HEK293 (cell line): ENCODE measurements around the gene IL17C.

ENCODE experiments used
- ATF2 ChIP-seq: fragments of 450-650 bp; formaldehyde crosslinking; IDR thresholded peaks from 2 replicates; pipeline ENCODE4 v1.5.1; 2016; ENCODE audit warnings: missing biosample characterization, missing genetic modification characterization, low read depth
- BCL6B ChIP-seq: fragments of 450-650 bp; formaldehyde crosslinking; IDR thresholded peaks from 2 replicates; pipeline ENCODE4 v1.5.1; 2017; ENCODE audit warnings: missing biosample characterization, missing genetic modification characterization
- EGR2 ChIP-seq: fragments of 450-650 bp; formaldehyde crosslinking; IDR thresholded peaks from 2 replicates; pipeline ENCODE4 v1.5.1; 2016; ENCODE audit warnings: low read depth, missing biosample characterization, missing genetic modification characterization
- GLIS2 ChIP-seq: fragments of 450-650 bp; formaldehyde crosslinking; IDR thresholded peaks from 2 replicates; pipeline ENCODE4 v1.5.1; 2016; ENCODE audit warnings: missing biosample characterization, missing genetic modification characterization
- HOXA7 ChIP-seq: sonication (generic); formaldehyde crosslinking; IDR thresholded peaks from 2 replicates; pipeline ENCODE4 v1.8.1; 2022; ENCODE audit warnings: missing genetic modification reagents, borderline replicate concordance
- PATZ1 ChIP-seq: fragments of 450-650 bp; formaldehyde crosslinking; IDR thresholded peaks from 2 replicates; pipeline ENCODE4 v1.5.1; 2016; ENCODE audit warnings: missing biosample characterization, missing genetic modification characterization
- PBX3 ChIP-seq: sonication (generic); formaldehyde crosslinking; IDR thresholded peaks from 2 replicates; pipeline ENCODE4 v1.8.1; 2022; ENCODE audit warnings: mild to moderate bottlenecking, moderate library complexity, missing genetic modification reagents
- PRDM6 ChIP-seq: fragments of 450-650 bp; formaldehyde crosslinking; IDR thresholded peaks from 2 replicates; pipeline ENCODE4 v1.5.1; 2017; ENCODE audit warnings: missing biosample characterization, missing genetic modification characterization
- SP2 ChIP-seq: fragments of 450-650 bp; formaldehyde crosslinking; IDR thresholded peaks from 2 replicates; pipeline ENCODE4 v1.5.1; 2016; ENCODE audit warnings: missing biosample characterization, missing genetic modification characterization
- TRIM28 ChIP-seq: IDR thresholded peaks from 2 replicates; pipeline ENCODE4 v1.6.1; 2011; ENCODE audit warnings: low read length, control low read depth, borderline replicate concordance
- TSHZ1 ChIP-seq: fragments of 450-650 bp; formaldehyde crosslinking; IDR thresholded peaks from 2 replicates; pipeline ENCODE4 v1.5.1; 2016; ENCODE audit warnings: missing biosample characterization, missing genetic modification characterization, borderline replicate concordance
- ZIC2 ChIP-seq: fragments of 450-650 bp; formaldehyde crosslinking; IDR thresholded peaks from 2 replicates; pipeline ENCODE4 v1.5.1; 2016; ENCODE audit warnings: missing biosample characterization, missing genetic modification characterization
- ZNF132 ChIP-seq: fragments of 450-650 bp; formaldehyde crosslinking; IDR thresholded peaks from 2 replicates; pipeline ENCODE4 v1.5.1; 2017; ENCODE audit warnings: missing biosample characterization, missing genetic modification characterization, borderline replicate concordance
- ZNF155 ChIP-seq: fragments of 450-650 bp; formaldehyde crosslinking; IDR thresholded peaks from 2 replicates; pipeline ENCODE4 v1.5.1; 2016; ENCODE audit warnings: missing biosample characterization, missing genetic modification characterization
- ZNF324 ChIP-seq: fragments of 450-650 bp; formaldehyde crosslinking; IDR thresholded peaks from 2 replicates; pipeline ENCODE4 v1.5.1; 2016; ENCODE audit warnings: missing biosample characterization, missing genetic modification characterization
- ZNF341 ChIP-seq: fragments of 450-650 bp; formaldehyde crosslinking; IDR thresholded peaks from 2 replicates; pipeline ENCODE4; 2016; ENCODE audit warnings: low read depth, missing biosample characterization, missing genetic modification characterization
- ZNF423 ChIP-seq: fragments of 450-650 bp; formaldehyde crosslinking; IDR thresholded peaks from 2 replicates; pipeline ENCODE4 v1.5.1; 2016; ENCODE audit warnings: missing biosample characterization, missing genetic modification characterization
- ZNF488 ChIP-seq: fragments of 450-650 bp; formaldehyde crosslinking; IDR thresholded peaks from 2 replicates; pipeline ENCODE4 v1.5.1; 2016; ENCODE audit warnings: missing biosample characterization, missing genetic modification characterization
- ZNF623 ChIP-seq: fragments of 450-650 bp; formaldehyde crosslinking; IDR thresholded peaks from 2 replicates; pipeline ENCODE4 v1.5.1; 2016; ENCODE audit warnings: missing biosample characterization, missing genetic modification characterization
- ZNF626 ChIP-seq: fragments of 450-650 bp; sonication (Bioruptor Pico); formaldehyde crosslinking; IDR thresholded peaks from 2 replicates; pipeline ENCODE4 v1.5.1; 2018; ENCODE audit warnings: missing biosample characterization, missing genetic modification characterization, inconsistent platforms
- ZNF629 ChIP-seq: fragments of 450-650 bp; formaldehyde crosslinking; IDR thresholded peaks from 2 replicates; pipeline ENCODE4 v1.5.1; 2017; ENCODE audit warnings: missing biosample characterization, missing genetic modification characterization
- ZNF654 ChIP-seq: fragments of 450-650 bp; formaldehyde crosslinking; IDR thresholded peaks from 2 replicates; pipeline ENCODE4 v1.5.1; 2016; ENCODE audit warnings: low read depth, missing biosample characterization, missing genetic modification characterization
- ZNF692 ChIP-seq: fragments of 450-650 bp; formaldehyde crosslinking; IDR thresholded peaks from 2 replicates; pipeline ENCODE4 v1.5.1; 2016; ENCODE audit warnings: missing biosample characterization, missing genetic modification characterization
- ZNF768 ChIP-seq: fragments of 450-650 bp; formaldehyde crosslinking; IDR thresholded peaks from 2 replicates; pipeline ENCODE4 v1.5.1; 2018; ENCODE audit warnings: missing biosample characterization, mild to moderate bottlenecking, missing genetic modification characterization
- ZNF776 ChIP-seq: fragments of 450-650 bp; formaldehyde crosslinking; IDR thresholded peaks from 2 replicates; pipeline ENCODE4 v1.5.0; 2017; ENCODE audit warnings: missing biosample characterization, missing genetic modification characterization, borderline replicate concordance

IL17C gene

GRCh38 chr16:88649924-88650748, 11.8 kb downstream of the IL17C start (continued):
- TF ChIP-seq ZNF776 (tag by site-specific recombination): no peak
- no peak for TF ChIP-seq ZNF324
- TF ChIP-seq ZNF423 (tag by site-specific recombination): peak; percentile 44; the same call in 1 of the 2 replicates
- TF ChIP-seq ZNF626 (tag by site-specific recombination): no peak
- TF ChIP-seq HOXA7 (CRISPR knock-in tag): no peak
- TF ChIP-seq TRIM28: no peak
- TF ChIP-seq ATF2 (tag by site-specific recombination): no peak
- peak; percentile 93 for TF ChIP-seq ZNF341 (tag by site-specific recombination)
- TF ChIP-seq ZNF623: no peak
- TF ChIP-seq PBX3: no peak
- TF ChIP-seq PRDM6: no peak
- peak; percentile 48 for TF ChIP-seq PATZ1
- TF ChIP-seq ZNF488: no peak
- TF ChIP-seq SP2 (tag by site-specific recombination): peak; percentile 42
- TF ChIP-seq EGR2 (tag by site-specific recombination): peak; percentile 78
- TF ChIP-seq BCL6B (tag by site-specific recombination): no peak
- TF ChIP-seq ZNF768 (tag by site-specific recombination): no peak
- no peak for TF ChIP-seq ZNF629 (tag by site-specific recombination)
- TF ChIP-seq ZNF692 (tag by site-specific recombination): 0 out of 2 replicates have a peak, but pooled peaks have one; percentile 17
- TF ChIP-seq TSHZ1 (tag by site-specific recombination): no peak
- TF ChIP-seq ZIC2 (tag by site-specific recombination): no peak; the same call in 1 of the 2 replicates
- peak; percentile 49; the same call in 1 of the 2 replicates for TF ChIP-seq GLIS2 (tag by site-specific recombination)
- no peak for TF ChIP-seq ZNF654 (tag by site-specific recombination)
- no peak for TF ChIP-seq ZNF132
- no peak for TF ChIP-seq ZNF155 (tag by site-specific recombination)
